Karpas-422 (cell line): ENCODE results near the gene RECQL5. TPM values are rescaled to one million over a fixed set of nuclear protein-coding genes. Genes with fewer than 3 reads are reported as not detected.
A peak's percentile ranks its signal among the peaks of the same experiment; 100 is the strongest.
"Not testable (repeated sequence)": the region's sequence is repeated elsewhere in the genome, so short reads cannot be mapped to it uniquely, and the experiment has no call there.

Experiments used
- DNase-seq: peaks from one replicate; pipeline ENCODE4 v3.0.0-alpha.2; 2015
- H2AFZ ChIP-seq: fragments of 200-600 bp; sonication (generic); 2 replicates; pipeline ENCODE4 v1.6.1; 2014; ENCODE audit warnings: antibody characterized with exemption, low read length, mixed read lengths
- H3K27ac ChIP-seq: fragments of 200-600 bp; sonication (generic); 2 replicates; pipeline ENCODE4 v1.5.1; 2014; ENCODE audit warnings: mild to moderate bottlenecking, low read length, moderate library complexity
- H3K27me3 ChIP-seq: fragments of 200-600 bp; sonication (generic); 2 replicates; pipeline ENCODE4 v1.6.1; 2014; ENCODE audit warnings: low read length, mixed read lengths
- H3K36me3 ChIP-seq: fragments of 200-600 bp; sonication (generic); 2 replicates; pipeline ENCODE4 v1.6.1; 2014; ENCODE audit warnings: low read length, mixed read lengths; ENCODE audit not compliant: insufficient read depth
- H3K4me1 ChIP-seq: fragments of 200-600 bp; sonication (generic); 2 replicates; pipeline ENCODE4 v1.6.1; 2014; ENCODE audit warnings: mild to moderate bottlenecking, low read length, mixed read lengths
- H3K4me2 ChIP-seq: fragments of 200-600 bp; sonication (generic); 2 replicates; pipeline ENCODE4 v1.6.1; 2014; ENCODE audit warnings: low read length, low read depth, mild to moderate bottlenecking; ENCODE audit not compliant: poor library complexity, severe bottlenecking
- H3K4me3 ChIP-seq: fragments of 200-600 bp; sonication (generic); 2 replicates; pipeline ENCODE4 v1.5.1; 2014; ENCODE audit warnings: mild to moderate bottlenecking, antibody characterized with exemption, low read length, mixed read lengths
- H3K79me2 ChIP-seq: fragments of 200-600 bp; sonication (generic); 2 replicates; pipeline ENCODE4 v1.6.1; 2014; ENCODE audit warnings: mild to moderate bottlenecking, low read length, mixed read lengths
- H3K9ac ChIP-seq: fragments of 200-600 bp; sonication (generic); 2 replicates; pipeline ENCODE4 v1.6.0; 2014; ENCODE audit warnings: low read length
- H3K9me2 ChIP-seq: fragments of 200-600 bp; sonication (generic), shearing (Covaris generic); replicated peaks from 2 replicates; pipeline ENCODE4 v1.6.0; 2014; ENCODE audit warnings: mild to moderate bottlenecking, low read length, moderate library complexity; ENCODE audit not compliant: insufficient read depth
- H3K9me3 ChIP-seq: fragments of 300-700, 200-600 bp; sonication (generic); 2 replicates; pipeline ENCODE4 v1.6.1; 2014; ENCODE audit warnings: low read length, mixed read lengths
- H4K20me1 ChIP-seq: fragments of 200-600 bp; sonication (generic); 2 replicates; pipeline ENCODE4 v1.6.1; 2014; ENCODE audit warnings: mild to moderate bottlenecking, antibody characterized with exemption, low read length, low read depth; ENCODE audit not compliant: insufficient read depth
- total RNA-seq: library from RNA; depleted of rRNA; stranded (reverse); fragments of >200 nt; shearing (Covaris generic); gene quantifications from 2 replicates; pipeline ENCODE4 v1.2.3, GENCODE V29; 2014; ENCODE audit warnings: low replicate concordance

RECQL5 gene
- total RNA-seq, 1 experiment from 2014 or later: 29.4 TPM

- DNase-seq: no peak
- Histone ChIP-seq H3K9me3 (no peaks in the 10 kb centered on the region), H3K27ac (no peak overlapping the region), H3K27me3 (no peaks in the 10 kb centered on the region), H3K9me2 (no peaks in the 10 kb centered on the region), H3K79me2 (no peaks in the 10 kb centered on the region), H2AFZ (no peak overlapping the region), H3K4me1 (peaks cover 9% of the 10 kb centered on the region), H3K36me3 (no peaks in the 10 kb centered on the region), H4K20me1 (peaks cover 21% of the 10 kb centered on the region; the same call in 1 of the 2 replicates), H3K4me2 (no peak overlapping the region), H3K4me3 (no peak overlapping the region), H3K9ac (no peak overlapping the region)
Measured at GRCh38 chr17:75638893-75639292, 28.1 kb downstream of the RECQL5 start.

GRCh38 chr17:75638039-75638438, 28.9 kb downstream of the RECQL5 start:
- H3K9me2 ChIP-seq, H3K9ac ChIP-seq, DNase-seq, H3K36me3 ChIP-seq, H2AFZ ChIP-seq, H3K4me2 ChIP-seq, H3K27me3 ChIP-seq, H3K79me2 ChIP-seq, H3K27ac ChIP-seq, H3K4me3 ChIP-seq, H3K9me3 ChIP-seq: not testable (repeated sequence)
- Histone ChIP-seq H4K20me1 (peaks cover 21% of the 10 kb centered on the region; the same call in 1 of the 2 replicates), H3K4me1 (peaks cover 17% of the 10 kb centered on the region)

- no peaks in the 10 kb centered on the region for H3K79me2 ChIP-seq
- no peaks in the 10 kb centered on the region for H3K9me2 ChIP-seq
- no peaks in the 10 kb centered on the region for H3K36me3 ChIP-seq
- H3K9me3 ChIP-seq: no peaks in the 10 kb centered on the region
- no peak for DNase-seq
- no peak overlapping the region for H3K4me2 ChIP-seq
- H3K27me3 ChIP-seq: no peaks in the 10 kb centered on the region
- H3K27ac ChIP-seq: no peak overlapping the region
- H3K9ac ChIP-seq: no peak overlapping the region
- no peak overlapping the region for H2AFZ ChIP-seq
- peaks cover 21% of the 10 kb centered on the region; the same call in 1 of the 2 replicates for H4K20me1 ChIP-seq
- peaks cover 18% of the 10 kb centered on the region for H3K4me1 ChIP-seq
- no peak overlapping the region for H3K4me3 ChIP-seq
Measured at GRCh38 chr17:75637551-75637950, 29.4 kb downstream of the RECQL5 start.

GRCh38 chr17:75637143-75637538, 29.8 kb downstream of the RECQL5 start:
- no peak overlapping the region for H3K27ac ChIP-seq
- peaks cover 18% of the 10 kb centered on the region for H3K4me1 ChIP-seq
- H3K9ac ChIP-seq: no peak overlapping the region
- no peaks in the 10 kb centered on the region for H3K79me2 ChIP-seq
- H3K4me2 ChIP-seq: no peak overlapping the region
- peaks cover 21% of the 10 kb centered on the region; the same call in 1 of the 2 replicates for H4K20me1 ChIP-seq
- H3K9me3 ChIP-seq: no peaks in the 10 kb centered on the region
- H3K36me3 ChIP-seq: no peaks in the 10 kb centered on the region
- no peak overlapping the region for H2AFZ ChIP-seq
- no peak overlapping the region for H3K4me3 ChIP-seq
- no peak for DNase-seq
- no peaks in the 10 kb centered on the region for H3K9me2 ChIP-seq
- no peaks in the 10 kb centered on the region for H3K27me3 ChIP-seq

GRCh38 chr17:75636381-75637142, 30.4 kb downstream of the RECQL5 start:
- no peak overlapping the region for H3K27ac ChIP-seq
- no peak for DNase-seq
- no peaks in the 10 kb centered on the region for H3K27me3 ChIP-seq
- peaks cover 21% of the 10 kb centered on the region; the same call in 1 of the 2 replicates for H4K20me1 ChIP-seq
- H3K4me2 ChIP-seq: no peak overlapping the region
- no peak overlapping the region for H3K9ac ChIP-seq
- H3K4me3 ChIP-seq: no peak overlapping the region
- H3K9me2 ChIP-seq: no peaks in the 10 kb centered on the region
- peaks cover 18% of the 10 kb centered on the region for H3K4me1 ChIP-seq
- H2AFZ ChIP-seq: no peak overlapping the region
- H3K9me3 ChIP-seq: no peaks in the 10 kb centered on the region
- no peaks in the 10 kb centered on the region for H3K36me3 ChIP-seq
- no peaks in the 10 kb centered on the region for H3K79me2 ChIP-seq

- DNase-seq: no peak
- Histone ChIP-seq H3K4me1 (peaks cover 18% of the 10 kb centered on the region), H3K9me3 (no peaks in the 10 kb centered on the region), H3K4me2 (no peak overlapping the region), H4K20me1 (peaks cover 21% of the 10 kb centered on the region; the same call in 1 of the 2 replicates), H3K27ac (no peak overlapping the region), H3K9ac (no peak overlapping the region), H3K36me3 (no peaks in the 10 kb centered on the region), H3K9me2 (no peaks in the 10 kb centered on the region), H3K4me3 (no peak overlapping the region), H3K79me2 (no peaks in the 10 kb centered on the region), H2AFZ (no peak overlapping the region), H3K27me3 (no peaks in the 10 kb centered on the region)
Measured at GRCh38 chr17:75635610-75636202, 31.2 kb downstream of the RECQL5 start.

GRCh38 chr17:75634754-75635609, 32.0 kb downstream of the RECQL5 start:
- Histone ChIP-seq H3K9ac (no peak overlapping the region), H3K27ac (no peak overlapping the region), H4K20me1 (peaks cover 21% of the 10 kb centered on the region; the same call in 1 of the 2 replicates), H3K4me3 (no peak overlapping the region), H3K36me3 (no peaks in the 10 kb centered on the region), H3K9me3 (no peaks in the 10 kb centered on the region), H3K27me3 (no peaks in the 10 kb centered on the region), H2AFZ (no peak overlapping the region), H3K4me1 (peaks cover 18% of the 10 kb centered on the region), H3K9me2 (no peaks in the 10 kb centered on the region), H3K79me2 (no peaks in the 10 kb centered on the region), H3K4me2 (no peak overlapping the region)
- DNase-seq: no peak

GRCh38 chr17:75634376-75634740, 32.6 kb downstream of the RECQL5 start:
- DNase-seq: no peak
- Histone ChIP-seq H3K36me3 (no peaks in the 10 kb centered on the region), H3K4me3 (no peak overlapping the region), H3K79me2 (no peaks in the 10 kb centered on the region), H3K27ac (no peak overlapping the region), H3K4me2 (peak overlapping the region; percentile 23), H4K20me1 (peaks cover 21% of the 10 kb centered on the region; the same call in 1 of the 2 replicates), H3K9me3 (no peaks in the 10 kb centered on the region), H3K9ac (no peak overlapping the region), H3K4me1 (peaks cover 18% of the 10 kb centered on the region), H2AFZ (no peak overlapping the region), H3K9me2 (no peaks in the 10 kb centered on the region), H3K27me3 (no peaks in the 10 kb centered on the region)
